Spleen (tissue), 7 donors: Measurements from ENCODE around the gene FSCN2.

Experiments
- POLR2A ChIP-seq, 3 donors: fragments of 450-650 bp; IDR thresholded peaks; one replicate each; pipeline ENCODE4 v1.5.1; 2017; ENCODE audit warnings: antibody characterized with exemption in 3 of 3, mild to moderate bottlenecking in 1 of 3
- TF ChIP-seq, protein P1 (sequence below), 11 experiments: fragments of 200-600 bp in 7 of 11; fragments of 450-650 bp in 4 of 11; sonication (generic) in 4 of 11; IDR thresholded peaks in 8 of 11; conservative IDR thresholded peaks in 3 of 11; 1 replicate in 7 of 11; 2 replicates in 4 of 11; pipeline versions ENCODE4 v1.4.0 to v1.8.0; 2016 to 2021; ENCODE audit warnings: antibody characterized with exemption in 11 of 11, inconsistent platforms in 4 of 11, mild to moderate bottlenecking in 1 of 11
- donor health status: DM: no; HTN: no; CAD: no; lungs with moderate emphysema.
- donor health status: DM: no; HTN: no; CAD: no.
- donor health status: DM: no; HTN: no; CAD: no.

DNA sequence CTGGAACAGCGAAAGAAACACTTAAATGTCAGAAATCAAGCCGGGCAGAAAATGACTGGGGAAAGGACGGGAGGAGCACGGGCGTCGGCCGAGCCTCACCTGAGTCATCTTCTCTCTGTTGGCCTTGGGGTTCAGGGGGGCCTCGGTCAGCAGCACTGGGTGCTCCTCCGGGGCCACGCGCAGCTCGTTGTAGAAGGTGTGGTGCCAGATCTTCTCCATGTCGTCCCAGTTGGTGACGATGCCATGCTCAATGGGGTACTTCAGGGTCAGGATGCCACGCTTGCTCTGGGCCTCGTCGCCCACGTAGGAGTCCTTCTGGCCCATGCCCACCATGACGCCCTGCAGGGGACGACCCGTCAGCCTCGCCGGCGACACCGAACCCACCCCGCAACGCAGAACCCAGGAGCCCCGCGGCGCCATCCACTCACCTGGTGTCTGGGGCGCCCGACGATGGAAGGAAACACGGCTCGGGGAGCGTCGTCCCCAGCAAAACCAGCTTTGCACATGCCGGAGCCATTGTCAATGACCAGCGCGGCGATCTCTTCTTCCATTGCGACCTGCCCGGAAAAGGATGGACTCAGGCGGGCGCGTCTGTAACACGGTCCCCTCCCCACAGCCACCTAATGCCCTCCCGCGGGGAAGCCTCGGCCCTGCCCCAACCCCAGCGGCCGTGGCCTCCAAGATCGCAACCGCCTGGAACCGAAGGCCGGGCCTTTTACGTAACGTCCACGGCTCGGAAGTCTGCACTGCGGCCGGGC lies 16.2 kb upstream of the FSCN2 start:
- TF ChIP-seq, protein P1, sequence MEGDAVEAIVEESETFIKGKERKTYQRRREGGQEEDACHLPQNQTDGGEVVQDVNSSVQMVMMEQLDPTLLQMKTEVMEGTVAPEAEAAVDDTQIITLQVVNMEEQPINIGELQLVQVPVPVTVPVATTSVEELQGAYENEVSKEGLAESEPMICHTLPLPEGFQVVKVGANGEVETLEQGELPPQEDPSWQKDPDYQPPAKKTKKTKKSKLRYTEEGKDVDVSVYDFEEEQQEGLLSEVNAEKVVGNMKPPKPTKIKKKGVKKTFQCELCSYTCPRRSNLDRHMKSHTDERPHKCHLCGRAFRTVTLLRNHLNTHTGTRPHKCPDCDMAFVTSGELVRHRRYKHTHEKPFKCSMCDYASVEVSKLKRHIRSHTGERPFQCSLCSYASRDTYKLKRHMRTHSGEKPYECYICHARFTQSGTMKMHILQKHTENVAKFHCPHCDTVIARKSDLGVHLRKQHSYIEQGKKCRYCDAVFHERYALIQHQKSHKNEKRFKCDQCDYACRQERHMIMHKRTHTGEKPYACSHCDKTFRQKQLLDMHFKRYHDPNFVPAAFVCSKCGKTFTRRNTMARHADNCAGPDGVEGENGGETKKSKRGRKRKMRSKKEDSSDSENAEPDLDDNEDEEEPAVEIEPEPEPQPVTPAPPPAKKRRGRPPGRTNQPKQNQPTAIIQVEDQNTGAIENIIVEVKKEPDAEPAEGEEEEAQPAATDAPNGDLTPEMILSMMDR (IDR thresholded peaks at IDR 0.05 in 8 of 11, conservative IDR thresholded peaks at IDR 0.05 in 3 of 11): no peak
- no peak for TF ChIP-seq POLR2A (IDR thresholded peaks at IDR 0.05)
